RPMI7951 (cell line): ENCODE results near the gene PRPF31. TPM values are rescaled to one million over a fixed set of nuclear protein-coding genes. Genes with fewer than 3 reads are reported as not detected.
"Not testable (repeated sequence)": the region's sequence is repeated elsewhere in the genome, so short reads cannot be mapped to it uniquely, and the experiment has no call there.

Source experiments
- DNase-seq: peaks from one replicate; pipeline ENCODE4 v3.0.0-alpha.2; 2012; ENCODE audit warnings: low read depth
- total RNA-seq: library from RNA; depleted of rRNA; stranded (reverse); fragments of >200 nt; shearing (Covaris generic); gene quantifications from 2 replicates; pipeline ENCODE4 v1.2.3, GENCODE V29; 2014; rRNA removed

PRPF31 gene
- total RNA-seq, 1 experiment from 2014 or later = 71.3 TPM

GRCh38 chr19:54162884-54163283, 47.3 kb downstream of the PRPF31 start:
- DNase-seq = no peak

DNA sequence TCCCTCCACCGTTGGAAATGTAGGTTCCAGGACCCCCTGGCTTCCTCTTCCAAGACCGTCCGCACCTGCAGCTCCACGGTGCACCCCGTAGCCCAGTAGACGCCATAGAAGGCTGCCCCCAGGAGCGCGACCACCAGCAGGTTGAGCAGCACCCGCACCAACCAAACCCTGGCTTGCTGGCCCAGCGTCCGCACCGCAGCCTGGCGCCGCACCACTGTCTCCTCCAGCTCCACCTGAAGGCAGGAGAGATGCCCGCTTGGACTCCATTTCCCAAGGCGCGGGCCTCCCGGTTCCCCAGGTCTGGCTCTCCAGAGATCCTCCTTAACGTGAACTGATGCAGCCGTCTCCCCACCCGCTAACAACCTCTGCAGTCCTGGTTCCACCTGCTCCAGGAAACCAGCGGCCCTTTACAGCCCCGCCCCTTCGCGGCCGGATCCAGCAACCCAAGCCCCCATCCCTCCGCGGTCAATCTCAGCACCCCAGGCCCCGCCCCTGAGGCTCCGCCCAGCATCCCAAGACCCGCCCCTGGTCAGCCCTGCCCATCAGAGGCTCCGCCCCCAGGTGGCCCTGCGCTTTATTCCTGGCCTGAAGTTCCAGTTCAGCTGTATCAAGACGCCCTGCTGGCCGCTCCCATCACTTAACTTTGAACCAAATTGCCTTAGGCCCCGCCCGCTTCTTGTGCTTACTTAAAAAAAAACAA, 49.0 kb downstream of the PRPF31 start:
- peak; percentile 31 for DNase-seq

GRCh38 chr19:54165222-54165621, 49.7 kb downstream of the PRPF31 start:
- no peak for DNase-seq

GRCh38 chr19:54168174-54168917, 52.8 kb downstream of the PRPF31 start:
- peak; percentile 80 for DNase-seq

DNA sequence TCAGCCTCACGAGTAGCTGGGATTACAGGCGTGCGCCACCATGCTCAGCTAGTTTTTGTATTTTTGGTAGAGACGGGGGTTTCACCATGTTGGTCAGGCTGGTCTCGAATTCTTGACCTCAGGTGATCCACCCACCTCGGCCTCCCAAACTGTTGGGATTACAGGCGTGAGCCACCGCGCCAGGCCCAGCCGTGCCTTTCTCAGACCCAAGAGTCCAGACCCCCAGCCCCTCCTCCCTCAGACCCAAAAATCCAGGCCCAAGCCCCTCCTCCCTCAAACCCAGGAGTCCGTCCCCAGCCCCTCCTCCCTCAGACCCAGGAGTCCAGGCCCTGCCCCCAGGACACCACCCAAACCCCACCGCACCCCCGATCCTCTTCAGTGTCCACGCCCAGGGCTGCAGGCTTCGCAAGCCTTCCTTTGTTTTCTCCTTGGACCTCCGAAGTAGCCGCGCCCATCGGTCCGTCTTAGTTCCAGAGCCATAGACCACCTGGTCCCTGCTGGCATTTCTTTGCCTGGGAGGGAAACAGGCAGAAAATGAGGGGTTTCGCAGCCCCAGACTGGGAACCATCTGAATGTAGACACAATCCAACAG, 53.7 kb downstream of the PRPF31 start:
- DNase-seq = no peak

DNA sequence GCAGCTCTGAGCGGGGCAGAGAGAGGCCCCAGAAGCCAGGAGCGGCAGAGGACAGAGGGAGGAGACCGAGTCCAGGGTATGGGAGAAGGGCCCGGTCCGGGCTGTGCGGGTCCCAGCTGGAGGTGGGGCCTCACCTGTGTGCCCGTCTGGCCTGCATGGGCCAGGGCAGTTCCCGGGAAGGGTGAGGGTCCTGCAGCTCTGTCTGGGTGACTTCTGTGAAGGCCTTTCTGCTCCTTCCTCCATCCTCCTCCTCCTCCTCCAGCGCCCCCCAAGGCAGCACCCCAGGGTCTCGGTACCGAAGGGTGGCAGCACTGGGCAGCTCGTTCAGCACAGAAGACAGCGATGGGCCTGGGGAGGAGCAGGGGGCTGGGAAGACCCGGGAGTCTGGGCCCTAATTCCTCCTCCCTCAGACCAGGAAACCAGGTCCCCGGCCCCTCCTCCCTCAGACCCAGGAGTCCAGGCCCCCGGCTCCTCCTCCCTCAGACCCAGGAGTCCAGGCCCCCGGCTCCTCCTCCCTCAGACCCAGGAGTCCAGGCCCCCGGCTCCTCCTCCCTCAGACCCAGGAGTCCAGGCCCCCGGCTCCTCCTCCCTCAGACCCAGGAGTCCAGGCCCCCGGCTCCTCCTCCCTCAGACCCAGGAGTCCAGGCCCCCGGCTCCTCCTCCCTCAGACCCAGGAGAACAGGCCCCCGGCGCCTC, 56.3 kb downstream of the PRPF31 start:
- DNase-seq = not testable (repeated sequence)

- DNase-seq = peak; percentile 36
Measured at GRCh38 chr19:54172471-54173358, 57.2 kb downstream of the PRPF31 start, which contains the start of gene TMC4. Gene TMC4 (minus strand): TSS chr19:54173160. CDS start chr19:54173117, 43 bp downstream.

GRCh38 chr19:54173359-54173699, 57.8 kb downstream of the PRPF31 start:
- no peak for DNase-seq

GRCh38 chr19:54173951-54174834, 58.6 kb downstream of the PRPF31 start:
- no peak for DNase-seq

GRCh38 chr19:54178581-54179261, 63.2 kb downstream of the PRPF31 start:
- DNase-seq = no peak

GRCh38 chr19:54179262-54179852, 63.8 kb downstream of the PRPF31 start:
- no peak for DNase-seq

GRCh38 chr19:54179921-54180461, 64.4 kb downstream of the PRPF31 start:
- peak; percentile 44 for DNase-seq

GRCh38 chr19:54180691-54181091, 65.1 kb downstream of the PRPF31 start:
- DNase-seq = no peak

Other genes with a start within 250 kb of the PRPF31 start
- 26.7 and 43.0 TPM in 2 replicates for gene MYADM, start 247.9 kb upstream of the PRPF31 start, total RNA-seq
- not detected in 2 replicates for gene PRKCG, start 233.6 kb upstream of the PRPF31 start, total RNA-seq
- not detected in 2 replicates for gene CACNG7, start 206.5 kb upstream of the PRPF31 start, total RNA-seq
- under 0.01 and 0.10 TPM in 2 replicates for gene CACNG8, start 152.8 kb upstream of the PRPF31 start, total RNA-seq
- 0.10 TPM in 1 of 2 replicates, not detected in the other for gene CACNG6, start 124.1 kb upstream of the PRPF31 start, total RNA-seq
- 0.29 TPM in 1 of 2 replicates, not detected in the other for gene VSTM1, start 51.9 kb upstream of the PRPF31 start, total RNA-seq
- gene TARM1, start 34.4 kb upstream of the PRPF31 start, total RNA-seq = not detected in 2 replicates
- gene OSCAR, start 15.0 kb upstream of the PRPF31 start, total RNA-seq = 0.12 TPM in 1 of 2 replicates, not detected in the other
- 45.4 and 59.8 TPM in 2 replicates for gene NDUFA3, start 12.9 kb upstream of the PRPF31 start, total RNA-seq
- 50.2 and 66.2 TPM in 2 replicates for gene TFPT, start 97 bp upstream of the PRPF31 start, total RNA-seq
- 9.6 and 12.3 TPM in 2 replicates for gene CNOT3, start 22.0 kb downstream of the PRPF31 start, total RNA-seq
- 13.1 and 15.4 TPM in 2 replicates for gene LENG1, start 44.0 kb downstream of the PRPF31 start, total RNA-seq
- 3.8 TPM in 1 of 2 replicates, not detected in the other for gene TMC4, start 57.4 kb downstream of the PRPF31 start, total RNA-seq
- gene MBOAT7, start 73.8 kb downstream of the PRPF31 start, total RNA-seq = 174 and 183 TPM in 2 replicates
- 125 and 166 TPM in 2 replicates for gene TSEN34, start 75.6 kb downstream of the PRPF31 start, total RNA-seq
- gene RPS9, start 85.1 kb downstream of the PRPF31 start, total RNA-seq = 1,692 and 2,035 TPM in 2 replicates
- gene LILRB3, start 107.3 kb downstream of the PRPF31 start, total RNA-seq = not detected in 2 replicates
- gene LILRA6, start 127.0 kb downstream of the PRPF31 start, total RNA-seq = not detected in 2 replicates
- not detected in 2 replicates for gene LILRB5, start 141.5 kb downstream of the PRPF31 start, total RNA-seq
- not detected in 2 replicates for gene LILRB2, start 165.4 kb downstream of the PRPF31 start, total RNA-seq
- gene LILRA5, start 197.4 kb downstream of the PRPF31 start, total RNA-seq = not detected in 2 replicates
- not detected in 2 replicates for gene LILRA4, start 223.4 kb downstream of the PRPF31 start, total RNA-seq
- gene LAIR1, start 249.2 kb downstream of the PRPF31 start, total RNA-seq = 0.12 TPM in 1 of 2 replicates, not detected in the other